K562 (cell line): ENCODE data around the gene PSAP. TPM values are rescaled to one million over a fixed set of nuclear protein-coding genes. Genes with fewer than 3 reads are reported as not detected.

Source experiments
- CC2D1A ChIP-seq: fragments of 450-650 bp; IDR thresholded peaks from 2 replicates; pipeline ENCODE4 v1.6.1; 2017; ENCODE audit warnings: mild to moderate bottlenecking
- CEBPG ChIP-seq, 3 experiments: fragments of 200-800 bp in 1 of 3; sonication (Bioruptor generic) in 1 of 3; sonication (generic) in 1 of 3; formaldehyde crosslinking in 1 of 3; IDR thresholded peaks in 2 of 3; conservative IDR thresholded peaks in 1 of 3; 2 replicates each; pipeline versions ENCODE4 v1.6.1 to v1.8.0; 2016 to 2022; ENCODE audit warnings: missing compliant biosample characterization in 2 of 3, missing genetic modification characterization in 2 of 3, mild to moderate bottlenecking in 1 of 3, missing genetic modification reagents in 1 of 3
- CREM ChIP-seq: IDR thresholded peaks from 2 replicates; pipeline ENCODE4 v1.6.1; 2014; ENCODE audit warnings: antibody characterized with exemption, low read depth
- CSDE1 ChIP-seq, 2 experiments: fragments of 450-650 bp; IDR thresholded peaks; 2 replicates each; pipeline ENCODE4 v1.6.1; 2016; ENCODE audit warnings: mild to moderate bottlenecking in 1 of 2
- DPF2 ChIP-seq: fragments of 450-650 bp; IDR thresholded peaks from 2 replicates; pipeline ENCODE4 v1.6.1; 2016
- JUND ChIP-seq, 2 experiments: IDR thresholded peaks; 2 replicates in 1 of 2; 3 replicates in 1 of 2; pipeline ENCODE4 v1.6.1; 2011; ENCODE audit warnings: borderline replicate concordance in 2 of 2, low read depth in 2 of 2, low read length in 2 of 2, improper control_type of control experiment in 1 of 2, missing biosample characterization in 1 of 2, missing genetic modification characterization in 1 of 2, missing genetic modification reagents in 1 of 2
- MEIS2 ChIP-seq: fragments of 450-650 bp; IDR thresholded peaks from 2 replicates; pipeline ENCODE4 v1.6.1; 2014; ENCODE audit warnings: mild to moderate bottlenecking; ENCODE audit not compliant: partially characterized antibody
- NCOR1 ChIP-seq: fragments of 450-650 bp; IDR thresholded peaks from 2 replicates; pipeline ENCODE4 v1.6.1; 2016; ENCODE audit warnings: mild to moderate bottlenecking, moderate library complexity
- NFIC ChIP-seq: fragments of 450-650 bp; IDR thresholded peaks from 2 replicates; pipeline ENCODE4 v1.6.1; 2017; ENCODE audit warnings: mild to moderate bottlenecking, inconsistent platforms
- NRF1 ChIP-seq, 2 experiments: fragments of 450-650 bp; IDR thresholded peaks in 1 of 2; conservative IDR thresholded peaks in 1 of 2; 2 replicates each; pipeline ENCODE4 v1.6.1; 2014; ENCODE audit warnings: mild to moderate bottlenecking in 2 of 2
- POU5F1 ChIP-seq: fragments of 150-350 bp; IDR thresholded peaks from 2 replicates; pipeline ENCODE4 v1.6.1; 2014; ENCODE audit warnings: borderline replicate concordance, low read length, low read depth, mild to moderate bottlenecking; ENCODE audit not compliant: partially characterized antibody
- SMARCE1 ChIP-seq: fragments of 450-650 bp; IDR thresholded peaks from 2 replicates; pipeline ENCODE4 v1.7.1; 2016; ENCODE audit warnings: mild to moderate bottlenecking
- ZFP36 ChIP-seq: fragments of 150-350 bp; IDR thresholded peaks from 2 replicates; pipeline ENCODE4 v1.6.1; 2018; ENCODE audit warnings: low read length, low read depth; ENCODE audit not compliant: partially characterized antibody
- polyA plus RNA-seq, 8 experiments: library from polyadenylated mRNA; depleted of rRNA in 4 of 8; stranded (reverse) in 5 of 8; unstranded in 3 of 8; fragments of >200 nt; fragmentation: Nextera tagmentation in 2 of 8; fragmentation: Illumina TruSeq in 1 of 8; extraction: Ambion mirVana in 2 of 8; extraction: Trizol in 1 of 8; gene quantifications; 2 replicates each; pipeline versions ENCODE4 v1.2.1 to v1.2.3, GENCODE V29; 2011 to 2014; ENCODE audit warnings: inconsistent platforms in 1 of 8, missing spikeins in 1 of 8
- total RNA-seq, 7 experiments: library from RNA; depleted of rRNA in 6 of 7; stranded (reverse); fragments of >200 nt in 6 of 7; fragmentation: Illumina TruSeq in 2 of 7; extraction: Trizol in 2 of 7; gene quantifications; 2 replicates each; pipeline versions ENCODE4 v1.2.1 to v1.2.3, GENCODE V29; 2011 to 2021; ENCODE audit warnings: low replicate concordance in 1 of 7
- TF ChIP-seq, protein P1 (sequence below), 2 experiments: fragments of 450-650 bp; IDR thresholded peaks; 2 replicates each; pipeline ENCODE4 v1.6.1; 2018; ENCODE audit warnings: mild to moderate bottlenecking in 2 of 2, low read depth in 1 of 2; ENCODE audit not compliant: partially characterized antibody in 2 of 2
- TF ChIP-seq, protein P2 (sequence below): fragments of 250-450 bp; sonication (Bioruptor Pico); IDR thresholded peaks from 2 replicates; pipeline ENCODE4 v1.6.1; 2021; ENCODE audit warnings: mild to moderate bottlenecking
- TF ChIP-seq, protein P3 (sequence below): fragments of 250-450 bp; sonication (Bioruptor Pico); IDR thresholded peaks from 2 replicates; pipeline ENCODE4 v1.4.0; 2020; ENCODE audit warnings: borderline replicate concordance
- TF ChIP-seq, protein P4 (sequence below): fragments of 450-650 bp; IDR thresholded peaks from 2 replicates; pipeline ENCODE4 v1.6.1; 2016; ENCODE audit warnings: mild to moderate bottlenecking
- TF ChIP-seq, protein P5 (sequence below): sonication (generic); formaldehyde crosslinking; IDR thresholded peaks from 2 replicates; pipeline ENCODE4 v1.9.0; 2022; ENCODE audit warnings: mild to moderate bottlenecking, missing genetic modification reagents

Gene PSAP
- total and polyA plus RNA-seq, 9 of the 15 experiments (the other 6 are each of a cell fraction or from before 2014, with no cell fraction given): 245 to 700 (median 429) TPM

DNA sequence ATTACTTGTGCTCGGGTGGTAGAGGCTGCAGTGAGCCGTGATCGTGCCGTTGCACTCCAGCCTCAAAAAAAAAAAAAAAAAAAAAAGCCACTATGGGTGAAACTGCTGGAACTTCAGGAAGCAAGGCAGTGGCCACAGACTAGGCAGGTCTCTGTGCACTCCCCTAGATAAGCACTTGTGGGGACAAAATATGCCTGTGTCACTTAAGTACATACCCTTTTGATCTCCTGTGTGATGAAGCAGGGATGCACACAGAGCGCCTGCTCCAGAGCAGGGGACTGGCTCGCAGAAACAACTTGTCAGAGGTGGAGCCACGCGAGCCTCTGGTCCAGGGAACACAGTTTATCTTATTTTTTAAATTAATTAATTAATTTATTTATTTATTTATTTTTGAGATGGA is 42.9 kb upstream of the PSAP start (continued):
- TF ChIP-seq, protein P1, sequence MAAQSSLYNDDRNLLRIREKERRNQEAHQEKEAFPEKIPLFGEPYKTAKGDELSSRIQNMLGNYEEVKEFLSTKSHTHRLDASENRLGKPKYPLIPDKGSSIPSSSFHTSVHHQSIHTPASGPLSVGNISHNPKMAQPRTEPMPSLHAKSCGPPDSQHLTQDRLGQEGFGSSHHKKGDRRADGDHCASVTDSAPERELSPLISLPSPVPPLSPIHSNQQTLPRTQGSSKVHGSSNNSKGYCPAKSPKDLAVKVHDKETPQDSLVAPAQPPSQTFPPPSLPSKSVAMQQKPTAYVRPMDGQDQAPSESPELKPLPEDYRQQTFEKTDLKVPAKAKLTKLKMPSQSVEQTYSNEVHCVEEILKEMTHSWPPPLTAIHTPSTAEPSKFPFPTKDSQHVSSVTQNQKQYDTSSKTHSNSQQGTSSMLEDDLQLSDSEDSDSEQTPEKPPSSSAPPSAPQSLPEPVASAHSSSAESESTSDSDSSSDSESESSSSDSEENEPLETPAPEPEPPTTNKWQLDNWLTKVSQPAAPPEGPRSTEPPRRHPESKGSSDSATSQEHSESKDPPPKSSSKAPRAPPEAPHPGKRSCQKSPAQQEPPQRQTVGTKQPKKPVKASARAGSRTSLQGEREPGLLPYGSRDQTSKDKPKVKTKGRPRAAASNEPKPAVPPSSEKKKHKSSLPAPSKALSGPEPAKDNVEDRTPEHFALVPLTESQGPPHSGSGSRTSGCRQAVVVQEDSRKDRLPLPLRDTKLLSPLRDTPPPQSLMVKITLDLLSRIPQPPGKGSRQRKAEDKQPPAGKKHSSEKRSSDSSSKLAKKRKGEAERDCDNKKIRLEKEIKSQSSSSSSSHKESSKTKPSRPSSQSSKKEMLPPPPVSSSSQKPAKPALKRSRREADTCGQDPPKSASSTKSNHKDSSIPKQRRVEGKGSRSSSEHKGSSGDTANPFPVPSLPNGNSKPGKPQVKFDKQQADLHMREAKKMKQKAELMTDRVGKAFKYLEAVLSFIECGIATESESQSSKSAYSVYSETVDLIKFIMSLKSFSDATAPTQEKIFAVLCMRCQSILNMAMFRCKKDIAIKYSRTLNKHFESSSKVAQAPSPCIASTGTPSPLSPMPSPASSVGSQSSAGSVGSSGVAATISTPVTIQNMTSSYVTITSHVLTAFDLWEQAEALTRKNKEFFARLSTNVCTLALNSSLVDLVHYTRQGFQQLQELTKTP (IDR thresholded peaks at IDR 0.05; ENCODE audit: low read depth in 1 of 2, partially characterized antibody in 2 of 2): no peak
- TF ChIP-seq, protein P2, sequence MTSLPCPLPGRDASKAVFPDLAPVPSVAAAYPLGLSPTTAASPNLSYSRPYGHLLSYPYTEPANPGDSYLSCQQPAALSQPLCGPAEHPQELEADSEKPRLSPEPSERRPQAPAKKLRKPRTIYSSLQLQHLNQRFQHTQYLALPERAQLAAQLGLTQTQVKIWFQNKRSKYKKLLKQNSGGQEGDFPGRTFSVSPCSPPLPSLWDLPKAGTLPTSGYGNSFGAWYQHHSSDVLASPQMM (CRISPR knock-in tag): no peak
- TF ChIP-seq JUND (IDR thresholded peaks at IDR 0.05; ENCODE audit: borderline replicate concordance, low read depth, low read length): peak; percentile 63
- peak; percentile 61; the same call in 1 of the 3 replicates for TF ChIP-seq JUND (tag; IDR thresholded peaks at IDR 0.05; ENCODE audit: borderline replicate concordance, low read depth, low read length)
- no peak for TF ChIP-seq POU5F1
- peak; percentile 86 to 88 for TF ChIP-seq NRF1 (conservative IDR thresholded peaks at IDR 0.05 in 1 of 2, IDR thresholded peaks at IDR 0.05 in 1 of 2)
- TF ChIP-seq ZFP36: peak; percentile 62
- peak; percentile 79 for TF ChIP-seq NCOR1
- TF ChIP-seq DPF2: peak; percentile 94
- peak; percentile 60 for TF ChIP-seq MEIS2
- no peak for TF ChIP-seq CSDE1 (IDR thresholded peaks at IDR 0.05)
- no peak for TF ChIP-seq CEBPG (CRISPR knock-in tag; IDR thresholded peaks at IDR 0.05)
- no peak for TF ChIP-seq CEBPG (tag; conservative IDR thresholded peaks at IDR 0.05 in 1 of 2, IDR thresholded peaks at IDR 0.05 in 1 of 2)
- peak; percentile 43; the same call in 1 of the 2 replicates for TF ChIP-seq NFIC
- TF ChIP-seq CC2D1A: peak; percentile 49; the same call in 1 of the 2 replicates
- TF ChIP-seq, protein P3, sequence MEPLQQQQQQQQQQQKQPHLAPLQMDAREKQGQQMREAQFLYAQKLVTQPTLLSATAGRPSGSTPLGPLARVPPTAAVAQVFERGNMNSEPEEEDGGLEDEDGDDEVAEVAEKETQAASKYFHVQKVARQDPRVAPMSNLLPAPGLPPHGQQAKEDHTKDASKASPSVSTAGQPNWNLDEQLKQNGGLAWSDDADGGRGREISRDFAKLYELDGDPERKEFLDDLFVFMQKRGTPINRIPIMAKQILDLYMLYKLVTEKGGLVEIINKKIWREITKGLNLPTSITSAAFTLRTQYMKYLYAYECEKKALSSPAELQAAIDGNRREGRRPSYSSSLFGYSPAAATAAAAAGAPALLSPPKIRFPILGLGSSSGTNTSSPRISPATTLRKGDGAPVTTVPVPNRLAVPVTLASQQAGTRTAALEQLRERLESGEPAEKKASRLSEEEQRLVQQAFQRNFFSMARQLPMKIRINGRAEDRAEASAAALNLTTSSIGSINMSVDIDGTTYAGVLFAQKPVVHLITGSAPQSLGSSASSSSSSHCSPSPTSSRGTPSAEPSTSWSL (CRISPR knock-in tag): no peak
- TF ChIP-seq, protein P4, sequence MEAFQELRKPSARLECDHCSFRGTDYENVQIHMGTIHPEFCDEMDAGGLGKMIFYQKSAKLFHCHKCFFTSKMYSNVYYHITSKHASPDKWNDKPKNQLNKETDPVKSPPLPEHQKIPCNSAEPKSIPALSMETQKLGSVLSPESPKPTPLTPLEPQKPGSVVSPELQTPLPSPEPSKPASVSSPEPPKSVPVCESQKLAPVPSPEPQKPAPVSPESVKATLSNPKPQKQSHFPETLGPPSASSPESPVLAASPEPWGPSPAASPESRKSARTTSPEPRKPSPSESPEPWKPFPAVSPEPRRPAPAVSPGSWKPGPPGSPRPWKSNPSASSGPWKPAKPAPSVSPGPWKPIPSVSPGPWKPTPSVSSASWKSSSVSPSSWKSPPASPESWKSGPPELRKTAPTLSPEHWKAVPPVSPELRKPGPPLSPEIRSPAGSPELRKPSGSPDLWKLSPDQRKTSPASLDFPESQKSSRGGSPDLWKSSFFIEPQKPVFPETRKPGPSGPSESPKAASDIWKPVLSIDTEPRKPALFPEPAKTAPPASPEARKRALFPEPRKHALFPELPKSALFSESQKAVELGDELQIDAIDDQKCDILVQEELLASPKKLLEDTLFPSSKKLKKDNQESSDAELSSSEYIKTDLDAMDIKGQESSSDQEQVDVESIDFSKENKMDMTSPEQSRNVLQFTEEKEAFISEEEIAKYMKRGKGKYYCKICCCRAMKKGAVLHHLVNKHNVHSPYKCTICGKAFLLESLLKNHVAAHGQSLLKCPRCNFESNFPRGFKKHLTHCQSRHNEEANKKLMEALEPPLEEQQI: no peak; the same call in 1 of the 2 replicates
- TF ChIP-seq, protein P5, sequence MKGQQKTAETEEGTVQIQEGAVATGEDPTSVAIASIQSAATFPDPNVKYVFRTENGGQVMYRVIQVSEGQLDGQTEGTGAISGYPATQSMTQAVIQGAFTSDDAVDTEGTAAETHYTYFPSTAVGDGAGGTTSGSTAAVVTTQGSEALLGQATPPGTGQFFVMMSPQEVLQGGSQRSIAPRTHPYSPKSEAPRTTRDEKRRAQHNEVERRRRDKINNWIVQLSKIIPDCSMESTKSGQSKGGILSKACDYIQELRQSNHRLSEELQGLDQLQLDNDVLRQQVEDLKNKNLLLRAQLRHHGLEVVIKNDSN (CRISPR knock-in tag): no peak
- TF ChIP-seq CREM: peak; percentile 73
- TF ChIP-seq SMARCE1: peak; percentile 89
